ENCODE data around the gene FRRS1L.

FRRS1L gene

DNA sequence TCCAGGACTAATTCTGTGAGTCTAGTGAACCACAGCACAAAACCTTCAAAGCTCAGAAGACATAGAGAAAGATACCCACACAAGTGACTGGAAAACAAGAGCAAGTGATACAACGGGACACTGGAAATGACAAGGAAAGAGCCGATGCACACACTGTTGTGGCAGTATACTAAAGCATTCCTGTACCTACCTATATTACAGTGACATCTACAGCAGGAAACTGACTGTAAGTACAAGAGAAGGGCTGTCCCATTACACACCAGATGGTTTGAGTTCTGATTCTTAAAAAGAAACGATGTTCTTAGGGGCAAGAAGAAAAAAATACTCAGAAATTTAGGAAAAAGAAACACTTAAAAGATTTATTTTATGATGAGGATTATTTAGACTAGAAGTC, 65.8 kb downstream of the FRRS1L start:
- no peak for DNase-seq (ENCODE audit: low read depth)

DNA sequence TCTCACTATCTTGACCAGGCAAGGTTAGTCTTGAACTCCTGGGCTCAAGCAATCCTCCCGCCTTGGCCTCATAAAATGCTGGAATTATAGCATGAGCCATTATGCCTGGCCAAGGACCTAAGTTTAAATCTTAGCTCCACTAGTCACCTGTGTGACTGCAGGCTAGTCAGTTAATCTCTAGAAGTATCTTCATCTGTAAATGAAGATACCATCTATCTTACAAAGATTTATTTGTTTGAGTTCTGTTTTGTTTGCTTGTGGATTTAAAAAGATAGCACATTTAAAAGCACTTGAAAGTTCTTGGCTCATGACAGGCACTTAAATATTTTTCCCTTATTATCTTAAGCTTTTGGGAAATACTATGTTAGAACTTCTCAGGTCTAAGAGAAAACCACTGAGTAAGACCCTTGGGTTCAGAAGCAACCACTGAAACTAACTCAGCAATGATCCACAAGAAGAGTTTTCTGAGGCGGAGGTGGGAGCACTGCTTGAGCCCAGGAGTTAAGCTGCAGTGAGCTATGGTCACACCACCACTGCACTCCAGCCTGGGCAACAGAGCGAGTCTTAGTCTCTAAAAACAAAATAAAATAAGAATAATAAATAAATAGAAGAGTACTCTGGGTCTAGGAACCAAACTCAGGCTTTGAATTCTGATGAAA, 66.4 kb downstream of the FRRS1L start:
- no peak for DNase-seq (ENCODE audit: low read depth)

DNA sequence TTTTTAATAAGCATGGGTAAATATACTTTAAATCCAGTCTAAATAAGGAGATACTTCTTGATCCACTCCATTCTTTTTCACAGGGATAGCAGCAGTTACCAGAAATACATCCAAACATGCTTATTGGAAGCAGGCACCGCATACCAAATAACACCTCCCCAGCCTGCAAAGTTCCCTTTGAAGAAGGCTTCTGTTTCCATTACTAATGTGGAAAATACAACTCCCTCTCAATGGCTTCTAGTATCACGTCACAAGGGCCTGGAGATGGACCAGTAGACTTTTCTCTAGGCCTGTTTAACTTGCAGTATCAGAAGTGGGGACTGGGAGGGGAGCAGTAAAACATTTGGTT, 68.1 kb downstream of the FRRS1L start:
- no peak for DNase-seq (ENCODE audit: low read depth)

DNA sequence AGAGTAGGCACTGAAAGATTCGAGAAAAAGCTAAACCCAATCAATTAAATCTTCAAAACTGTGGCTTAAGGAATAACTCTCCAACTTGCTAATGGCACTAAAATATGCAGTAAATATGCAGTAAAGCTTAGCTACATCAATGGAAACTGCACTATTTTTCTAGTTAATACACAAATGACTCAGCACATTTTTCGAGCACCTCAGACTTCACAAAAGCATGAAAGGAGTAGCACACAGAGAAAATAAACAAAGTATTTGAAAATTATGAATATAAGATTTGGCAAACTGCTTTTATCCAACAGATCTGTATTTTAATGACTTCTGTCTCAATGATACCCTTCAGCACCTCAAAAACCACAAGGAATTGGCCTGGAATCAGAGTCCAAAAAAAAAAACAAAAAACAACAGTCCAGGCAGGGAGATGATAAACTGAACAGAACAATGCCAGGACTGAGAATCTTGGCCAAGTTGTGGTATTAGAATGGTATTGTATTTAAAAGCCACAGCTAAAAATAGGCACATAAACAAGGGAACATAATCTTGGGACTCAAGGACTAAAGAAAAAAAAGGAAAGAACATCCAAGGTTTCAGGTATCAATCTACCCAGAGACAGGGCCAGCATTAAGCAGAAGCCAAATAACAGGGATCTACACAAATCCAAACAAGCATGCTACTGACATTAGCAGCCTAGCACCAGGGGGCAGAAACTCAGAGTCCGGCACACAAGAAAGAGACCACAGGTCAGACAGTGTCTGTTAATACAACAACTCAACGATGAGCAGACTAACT, 68.7 kb downstream of the FRRS1L start:
- no peak for DNase-seq (ENCODE audit: low read depth)

DNA sequence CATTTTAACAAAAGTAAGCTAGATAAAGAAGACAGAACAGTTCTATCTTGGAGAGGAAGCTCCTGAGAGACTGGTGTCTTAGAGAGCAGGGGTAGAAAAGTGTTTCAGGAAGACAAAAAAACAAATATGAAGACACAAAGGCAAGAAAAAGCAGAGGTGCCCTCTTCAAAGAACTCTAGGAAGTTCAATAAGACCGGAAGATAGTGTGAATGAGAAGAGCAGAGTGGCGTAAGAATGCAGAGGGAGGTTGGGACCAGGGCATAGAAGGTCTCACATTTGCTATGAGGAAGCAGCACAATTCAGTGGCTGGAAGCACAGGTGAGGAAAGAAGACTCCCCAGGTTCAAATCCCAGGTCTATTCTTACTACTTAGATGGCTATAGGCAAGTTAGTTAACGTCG, 69.9 kb downstream of the FRRS1L start:
- no peak for DNase-seq (ENCODE audit: low read depth)

DNA sequence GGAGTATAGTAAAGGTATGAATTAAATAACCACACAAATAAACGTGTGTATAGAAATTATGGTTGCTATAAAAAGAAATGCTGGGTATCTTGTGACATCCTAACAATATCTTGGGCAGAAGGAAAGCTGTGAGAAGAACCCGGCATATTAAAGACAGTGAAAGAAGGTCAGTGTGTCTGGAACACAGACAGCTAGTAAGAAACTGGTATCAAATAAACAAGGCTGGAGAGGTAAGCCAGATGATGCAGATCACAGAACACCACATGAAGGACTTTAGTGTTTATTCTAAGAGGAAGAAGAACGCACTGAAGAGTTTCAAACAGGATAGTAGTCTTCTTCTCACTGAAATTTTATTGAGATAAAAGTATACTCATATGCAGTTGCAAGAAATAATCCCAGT, 71.7 kb downstream of the FRRS1L start:
- DNase-seq (ENCODE audit: low read depth) = no peak

DNA sequence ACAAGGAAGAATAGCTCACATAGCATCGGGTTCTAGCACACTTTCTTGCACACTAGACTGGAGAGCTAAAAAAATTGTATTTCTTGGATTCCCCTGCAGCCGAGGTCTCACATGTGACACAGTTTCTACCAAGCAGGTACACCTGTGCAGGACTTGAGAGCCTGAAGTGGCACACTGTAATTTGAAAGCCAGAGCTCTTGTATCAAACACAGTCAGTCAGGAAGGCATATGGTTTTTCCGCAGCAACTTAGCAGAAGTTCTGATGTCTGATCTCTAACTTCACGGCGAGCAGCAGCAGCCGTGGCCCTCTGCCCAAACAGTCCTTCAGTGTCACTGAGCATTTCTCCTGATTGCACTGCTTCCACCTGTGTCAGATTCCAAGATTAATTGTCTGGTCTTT, 72.8 kb downstream of the FRRS1L start:
- no peak for DNase-seq (ENCODE audit: low read depth)

DNA sequence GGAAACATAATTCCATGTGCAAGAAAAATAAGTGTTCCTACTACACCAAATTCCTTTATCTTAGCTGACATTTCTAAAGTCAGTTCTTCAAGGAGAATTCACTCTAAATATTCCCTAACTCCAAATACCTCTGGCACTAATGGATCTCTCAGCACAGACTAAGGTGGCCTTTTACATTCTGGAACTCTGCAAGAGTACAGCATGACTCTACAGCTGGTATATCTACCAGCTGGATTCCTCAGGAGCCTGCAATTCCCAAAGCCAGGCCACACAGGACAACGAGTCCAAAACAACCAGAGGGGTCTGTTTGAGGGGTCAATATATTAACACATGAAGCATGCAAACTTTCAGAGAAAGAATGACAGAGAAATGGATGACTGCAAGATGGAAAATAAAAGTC, 74.5 kb downstream of the FRRS1L start:
- no peak for DNase-seq (ENCODE audit: low read depth)

DNA sequence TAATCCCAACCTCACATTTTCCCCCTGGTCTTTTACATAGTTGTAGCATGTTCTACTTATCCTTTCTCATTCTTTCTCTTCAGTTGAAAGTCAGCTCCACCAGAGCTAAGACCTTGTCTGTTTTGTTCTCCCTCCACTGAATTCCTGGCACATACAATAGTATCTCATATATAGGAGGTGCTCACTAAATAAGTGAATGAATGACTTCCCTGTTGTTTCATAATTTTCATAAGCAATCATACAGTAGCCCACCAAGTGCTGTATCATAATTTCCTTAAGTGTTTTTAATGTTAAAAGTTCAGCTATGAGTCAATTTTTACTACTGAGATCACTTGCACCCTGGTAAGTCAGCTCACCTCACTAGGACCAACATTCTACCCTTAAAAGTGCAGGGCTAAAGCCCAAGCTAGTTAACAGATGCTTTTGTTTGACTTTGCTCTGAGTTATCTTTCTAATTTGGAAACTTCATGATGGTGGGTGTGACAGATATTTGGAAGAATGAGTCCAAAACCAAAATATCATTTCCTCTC, 74.9 kb downstream of the FRRS1L start:
- DNase-seq (ENCODE audit: low read depth) = no peak

DNA sequence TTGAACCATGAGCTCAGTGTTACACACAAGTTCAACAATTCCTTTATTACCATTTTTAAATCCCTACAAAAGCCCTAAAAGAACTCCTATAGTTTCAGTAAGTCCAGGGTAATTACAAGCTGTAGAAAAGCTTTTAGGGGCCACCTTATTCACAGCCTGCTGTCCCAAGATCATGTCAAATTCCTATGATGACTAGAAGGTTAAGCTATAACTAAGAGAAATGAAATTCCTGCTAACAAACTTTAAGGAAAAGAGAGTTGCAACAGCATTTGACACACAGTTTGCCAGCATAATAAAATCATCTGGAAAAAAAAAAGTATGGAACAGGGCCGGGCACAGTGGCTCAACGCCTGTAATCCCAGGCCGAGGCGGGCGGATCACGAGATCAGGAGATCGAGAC, 78.8 kb downstream of the FRRS1L start:
- DNase-seq (ENCODE audit: low read depth) = no peak

DNA sequence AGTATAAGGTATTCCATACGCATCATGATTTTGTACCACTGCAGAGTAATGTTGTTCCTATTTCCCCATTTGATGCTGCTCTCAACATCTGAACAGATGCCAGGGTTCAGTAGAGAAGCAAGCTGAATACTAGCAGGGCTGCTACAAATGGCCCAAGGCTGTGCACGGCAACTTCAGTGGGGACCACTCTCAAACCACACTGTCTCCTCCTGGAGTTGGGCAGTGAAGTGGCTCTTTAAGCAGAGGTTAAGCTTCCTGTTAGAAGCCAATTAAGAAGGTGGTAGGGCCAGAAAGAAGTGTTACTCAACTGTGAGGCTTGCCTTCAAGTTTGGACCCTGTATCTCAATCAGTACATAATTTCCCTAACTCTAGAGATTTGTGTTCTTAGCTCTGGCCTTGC, 79.3 kb downstream of the FRRS1L start:
- DNase-seq (ENCODE audit: low read depth) = no peak

DNA sequence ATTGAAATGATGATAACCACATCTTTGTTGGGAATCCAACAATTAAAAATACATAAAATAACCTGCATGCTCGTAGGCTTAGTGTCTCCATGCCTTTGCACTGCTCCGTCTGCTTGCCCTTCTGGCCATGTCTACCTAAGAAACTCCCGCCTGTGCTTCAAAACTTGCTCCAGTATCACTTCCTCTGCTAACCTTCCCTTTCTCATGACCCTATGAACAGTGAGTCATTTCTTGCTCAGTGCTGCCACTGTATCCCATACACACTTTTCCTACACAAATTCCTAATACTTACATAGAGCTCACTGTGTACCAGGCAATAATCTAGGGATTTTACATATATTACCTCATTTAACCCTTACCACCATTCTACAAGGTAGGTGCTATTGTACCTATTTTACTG, 80.8 kb downstream of the FRRS1L start:
- DNase-seq (ENCODE audit: low read depth) = no peak

DNA sequence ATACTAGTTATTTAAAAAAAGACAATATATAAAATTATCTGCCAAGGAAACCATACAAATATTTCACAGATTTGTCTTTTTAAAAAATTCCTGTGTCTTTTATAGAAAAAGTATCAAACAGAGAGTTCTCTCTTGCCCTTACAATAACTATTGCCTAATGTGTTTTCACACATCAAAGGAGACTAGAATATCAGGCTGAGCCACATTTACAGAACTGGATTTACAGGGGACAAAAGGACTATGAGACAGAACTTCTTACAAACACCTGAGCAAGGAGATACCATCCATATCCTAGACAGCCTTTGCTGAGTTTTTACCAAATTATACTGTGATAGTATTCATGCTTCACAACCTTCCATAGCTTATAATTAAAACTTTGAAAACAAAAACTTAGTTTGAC, 81.5 kb downstream of the FRRS1L start:
- no peak for DNase-seq (ENCODE audit: low read depth)

DNA sequence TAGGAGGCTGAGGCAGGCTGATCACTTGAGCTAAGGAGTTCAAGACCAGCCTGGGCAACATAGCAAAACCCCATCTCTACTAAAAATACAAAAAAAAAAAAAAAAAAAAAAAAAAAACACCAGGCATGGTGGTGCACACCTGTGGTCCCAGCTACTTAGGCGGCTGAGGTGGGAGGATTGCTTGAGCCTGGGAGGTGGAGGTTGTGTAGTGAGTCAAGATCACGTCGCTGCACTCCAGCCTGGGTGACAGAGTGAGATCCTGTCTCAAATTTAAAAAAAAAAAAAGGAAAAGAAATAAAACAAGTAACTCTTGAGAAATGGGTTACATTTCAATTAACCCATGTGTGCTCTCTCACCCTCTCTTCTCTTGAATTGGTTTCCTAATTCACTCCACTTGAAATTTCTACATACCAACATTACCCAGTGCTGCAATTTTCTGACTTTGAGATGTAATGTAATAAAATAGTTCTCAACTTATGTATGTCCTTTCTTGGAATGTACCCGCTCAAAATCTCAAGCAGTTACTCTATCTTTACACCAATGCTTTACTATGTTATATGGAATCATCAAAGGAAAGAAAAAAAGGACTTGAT, 83.1 kb downstream of the FRRS1L start:
- DNase-seq (ENCODE audit: low read depth) = no peak

DNA sequence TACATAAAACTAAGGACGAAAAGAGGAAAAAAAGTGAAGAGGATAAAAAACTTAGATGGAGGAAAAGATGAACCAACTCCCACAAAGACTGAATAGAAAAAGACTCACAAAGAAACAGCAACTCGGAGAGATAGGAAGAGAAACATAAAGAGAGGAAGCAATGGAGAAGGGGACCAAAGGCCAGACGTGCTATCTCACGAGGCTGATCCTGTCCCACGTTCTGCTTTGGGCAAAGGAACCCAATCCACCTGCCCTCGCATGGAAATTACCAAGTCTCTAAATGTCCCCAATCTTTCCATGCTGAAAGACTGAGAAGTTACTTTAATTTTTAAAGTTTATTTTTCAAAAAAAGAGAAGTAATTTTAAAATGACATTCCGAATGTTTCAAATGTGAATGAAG, 83.9 kb downstream of the FRRS1L start:
- DNase-seq (ENCODE audit: low read depth) = no peak

DNA sequence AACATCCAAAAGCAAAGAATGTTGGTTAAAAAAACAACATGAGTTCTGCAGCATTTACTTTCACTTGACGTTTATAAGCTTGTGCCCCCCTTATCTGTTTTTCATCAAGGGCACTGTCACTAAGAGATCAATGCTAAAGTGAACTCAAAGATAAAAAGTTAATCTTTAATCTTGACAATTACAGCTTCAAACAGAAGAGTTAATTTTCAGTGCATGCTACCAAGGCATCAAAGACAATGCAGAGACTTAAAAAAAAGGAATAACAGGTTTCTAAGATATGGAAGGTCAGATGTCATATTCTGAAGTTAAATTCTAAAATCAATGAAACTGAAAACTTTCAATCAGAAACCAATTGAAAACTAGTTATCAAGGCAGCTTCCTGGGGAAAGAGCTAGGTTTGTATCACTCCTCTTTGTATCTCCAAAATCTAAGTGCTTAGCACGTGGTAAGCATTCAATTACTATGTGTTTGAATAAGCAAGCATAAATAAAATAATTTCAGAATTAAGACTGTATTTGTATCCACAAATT, 84.9 kb downstream of the FRRS1L start:
- DNase-seq (ENCODE audit: low read depth) = no peak
